Activated naive CD4-positive, alpha-beta T cell treated with anti-CD3 and anti-CD28 coated beads for 36 hours (primary cell): ENCODE data around the gene TEAD2. TPM values are rescaled to one million over a fixed set of nuclear protein-coding genes. Genes with fewer than 3 reads are reported as not detected.
A peak's percentile ranks its signal among the peaks of the same experiment; 100 is the strongest.
"Not testable (repeated sequence)": the region's sequence is repeated elsewhere in the genome, so short reads cannot be mapped to it uniquely, and the experiment has no call there.

Experiments used
- CTCF ChIA-PET: fragments of 350-600 bp; sonication (Branson Sonifier 250); formaldehyde crosslinking; loops from one replicate; lab custom pipeline; 2021; ENCODE audit warnings: antibody characterized with exemption; lab: Charles Lee
- DNase-seq: peaks from one replicate; pipeline ENCODE4 v3.0.0-alpha.2; 2020
- H3K27ac Mint-ChIP-seq: one replicate; pipeline ENCODE4 v1.8.0; 2021; ENCODE audit warnings: mild to moderate bottlenecking, mixed read lengths
- H3K27me3 Mint-ChIP-seq: one replicate; pipeline ENCODE4 v1.8.0; 2021; ENCODE audit warnings: low read depth, mixed read lengths
- H3K36me3 Mint-ChIP-seq: one replicate; pipeline ENCODE4 v1.8.0; 2021; ENCODE audit warnings: low read depth, mixed read lengths
- H3K4me1 Mint-ChIP-seq: one replicate; pipeline ENCODE4 v1.8.0; 2021; ENCODE audit warnings: low read depth, mixed read lengths
- H3K4me3 Mint-ChIP-seq: one replicate; pipeline ENCODE4 v1.8.0; 2021; ENCODE audit warnings: mild to moderate bottlenecking, moderate library complexity, mixed read lengths
- H3K9me3 Mint-ChIP-seq: one replicate; pipeline ENCODE4 v1.8.0; 2021; ENCODE audit warnings: mixed read lengths
- intact Hi-C: fragments of 100-400 bp; cut with micrococcal nuclease; formaldehyde crosslinking; loops from one replicate; pipeline ENCODE4 v1.15.1; 2023
- total RNA-seq, 2 experiments: library from RNA; stranded (reverse); gene quantifications; one replicate each; pipeline ENCODE4 v1.2.3, GENCODE V29; 2021

Gene TEAD2
- total RNA-seq, 2 experiments from 2014 or later = 0.20 TPM; not detected in 1

GRCh38 chr19:49324801-49325576, 37.2 kb downstream of the TEAD2 start, which contains the start of gene SLC6A16:
Gene SLC6A16 (minus strand): TSS chr19:49325191. CDS start chr19:49311347, 13,844 bp downstream.
- no peak for DNase-seq
- peaks cover 2% of the 10 kb centered on the region for H3K36me3 Mint-ChIP-seq
- H3K4me1 Mint-ChIP-seq = peaks cover 23% of the 10 kb centered on the region
- no peak within 1 kb of the TSS for H3K27ac Mint-ChIP-seq
- H3K9me3 Mint-ChIP-seq = no peaks in the 10 kb centered on the region
- H3K4me3 Mint-ChIP-seq = no peak within 1 kb of the TSS
- intact Hi-C loops = no loop called here
- H3K27me3 Mint-ChIP-seq = no peaks in the 10 kb centered on the region
- CTCF ChIA-PET = interaction anchor here (0.6 to 1.2 kb wide), 2 partner anchors 24 kb away, joined by 3 read pairs; no protein-coding TSS in a partner anchor

- Mint-ChIP-seq H3K9me3 (peaks cover 9% of the 10 kb centered on the region), H3K4me1 (peaks cover 9% of the 10 kb centered on the region), H3K27ac (no peak overlapping the region), H3K27me3 (no peaks in the 10 kb centered on the region), H3K36me3 (peaks cover 19% of the 10 kb centered on the region), H3K4me3 (no peak overlapping the region)
- intact Hi-C loops = no loop called here
- CTCF ChIA-PET = interaction anchor here (0.6 to 1.7 kb wide), 6 partner anchors 9 to 92 kb away, joined by 3 to 8 read pairs (median 3); no protein-coding TSS in a partner anchor
- no peak for DNase-seq
Observed at GRCh38 chr19:49318296-49318695, 43.9 kb downstream of the TEAD2 start.

- intact Hi-C loops = no loop called here
- Mint-ChIP-seq H3K36me3 (peaks cover 18% of the 10 kb centered on the region), H3K4me3 (no peak overlapping the region), H3K27me3 (no peaks in the 10 kb centered on the region), H3K9me3 (peaks cover 9% of the 10 kb centered on the region), H3K4me1 (peaks cover 9% of the 10 kb centered on the region), H3K27ac (no peak overlapping the region)
- DNase-seq = no peak
- CTCF ChIA-PET = interaction anchor here (0.6 to 0.7 kb wide), 3 partner anchors 13 to 15 kb away, joined by 3 to 4 read pairs (median 3); no protein-coding TSS in a partner anchor
Observed at GRCh38 chr19:49316284-49316683, 45.9 kb downstream of the TEAD2 start.

- H3K36me3 Mint-ChIP-seq = peaks cover 21% of the 10 kb centered on the region
- CTCF ChIA-PET = no interaction called here
- intact Hi-C loops = no loop called here
- H3K27me3 Mint-ChIP-seq = no peaks in the 10 kb centered on the region
- H3K4me3 Mint-ChIP-seq = no peak overlapping the region
- peaks cover 9% of the 10 kb centered on the region for H3K9me3 Mint-ChIP-seq
- DNase-seq = no peak
- H3K4me1 Mint-ChIP-seq = peaks cover 9% of the 10 kb centered on the region
- H3K27ac Mint-ChIP-seq = no peak overlapping the region
Observed at GRCh38 chr19:49315111-49315510, 47.1 kb downstream of the TEAD2 start.

- intact Hi-C loops = no loop called here
- no peak overlapping the region for H3K27ac Mint-ChIP-seq
- no peaks in the 10 kb centered on the region for H3K4me1 Mint-ChIP-seq
- CTCF ChIA-PET = interaction anchor here (1.4 kb wide), 1 partner anchor 9 kb away, joined by 5 read pairs; no protein-coding TSS in a partner anchor
- DNase-seq = no peak
- no peaks in the 10 kb centered on the region for H3K27me3 Mint-ChIP-seq
- H3K9me3 Mint-ChIP-seq = no peaks in the 10 kb centered on the region
- peaks cover 4% of the 10 kb centered on the region for H3K36me3 Mint-ChIP-seq
- no peak overlapping the region for H3K4me3 Mint-ChIP-seq
Observed at GRCh38 chr19:49309087-49309486, 53.1 kb downstream of the TEAD2 start.

- CTCF ChIA-PET = interaction anchor here (1.8 kb wide), 1 partner anchor 21 kb away, joined by 5 read pairs; no protein-coding TSS in a partner anchor
- H3K27ac Mint-ChIP-seq, H3K9me3 Mint-ChIP-seq, H3K4me3 Mint-ChIP-seq, intact Hi-C loops, H3K4me1 Mint-ChIP-seq, H3K27me3 Mint-ChIP-seq, H3K36me3 Mint-ChIP-seq, DNase-seq: not testable (repeated sequence)
Observed at GRCh38 chr19:49306734-49307133, 55.5 kb downstream of the TEAD2 start.

GRCh38 chr19:49301866-49302252, 60.4 kb downstream of the TEAD2 start:
- Mint-ChIP-seq H3K9me3 (no peaks in the 10 kb centered on the region), H3K27me3 (no peaks in the 10 kb centered on the region), H3K4me1 (peaks cover 2% of the 10 kb centered on the region), H3K4me3 (no peak overlapping the region), H3K36me3 (no peaks in the 10 kb centered on the region), H3K27ac (no peak overlapping the region)
- CTCF ChIA-PET = interaction anchor here (0.9 to 3.3 kb wide), 28 partner anchors 10 to 174 kb away, joined by 3 to 15 read pairs (median 4); partner anchors contain the start of genes CD37 and SLC6A16
- intact Hi-C loops = loop anchor here (1.0 to 2.0 kb wide), 3 partner anchors 27 to 76 kb away; no protein-coding TSS in a partner anchor
- no peak for DNase-seq

GRCh38 chr19:49301165-49301865, 60.9 kb downstream of the TEAD2 start:
- intact Hi-C loops = loop anchor here (1.0 to 2.0 kb wide), 3 partner anchors 27 to 75 kb away; no protein-coding TSS in a partner anchor
- Mint-ChIP-seq H3K36me3 (no peaks in the 10 kb centered on the region), H3K4me3 (peak overlapping the region; percentile 50), H3K9me3 (no peaks in the 10 kb centered on the region), H3K4me1 (peaks cover 2% of the 10 kb centered on the region), H3K27ac (no peak overlapping the region), H3K27me3 (no peaks in the 10 kb centered on the region)
- CTCF ChIA-PET = interaction anchor here (0.6 to 3.3 kb wide), 35 partner anchors 8 to 458 kb away, joined by 3 to 15 read pairs (median 4); partner anchors contain the start of genes CD37 and SLC6A16
- peak; percentile 90 for DNase-seq

- H3K36me3 Mint-ChIP-seq, DNase-seq, H3K27ac Mint-ChIP-seq, H3K9me3 Mint-ChIP-seq, H3K27me3 Mint-ChIP-seq, H3K4me3 Mint-ChIP-seq, H3K4me1 Mint-ChIP-seq, intact Hi-C loops: not testable (repeated sequence)
- CTCF ChIA-PET = interaction anchor here (1.1 kb wide), 1 partner anchor 35 kb away, joined by 4 read pairs; no protein-coding TSS in a partner anchor
Observed at GRCh38 chr19:49298653-49299052, 63.6 kb downstream of the TEAD2 start.

GRCh38 chr19:49297403-49297802, 64.8 kb downstream of the TEAD2 start:
- CTCF ChIA-PET = interaction anchor here (0.6 to 1.2 kb wide), 3 partner anchors 32 to 333 kb away, joined by 3 to 5 read pairs (median 4); no protein-coding TSS in a partner anchor
- DNase-seq = no peak
- Mint-ChIP-seq H3K4me1 (peaks cover 2% of the 10 kb centered on the region), H3K27ac (no peak overlapping the region), H3K4me3 (no peak overlapping the region), H3K9me3 (no peaks in the 10 kb centered on the region), H3K27me3 (no peaks in the 10 kb centered on the region), H3K36me3 (no peaks in the 10 kb centered on the region)
- intact Hi-C loops = no loop called here

GRCh38 chr19:49295208-49295880, 66.9 kb downstream of the TEAD2 start:
- DNase-seq = no peak
- Mint-ChIP-seq H3K4me1 (no peaks in the 10 kb centered on the region), H3K36me3 (no peaks in the 10 kb centered on the region), H3K27ac (no peak overlapping the region), H3K9me3 (no peaks in the 10 kb centered on the region), H3K4me3 (no peak overlapping the region), H3K27me3 (no peaks in the 10 kb centered on the region)
- CTCF ChIA-PET = no interaction called here
- intact Hi-C loops = no loop called here
